GF-D8 (cell line): ENCODE data around the gene BSG.

ENCODE experiments used
- DNase-seq: peaks from one replicate; lab custom pipeline; 2025; lab: John Stamatoyannopoulos, UW

Gene BSG

GRCh38 chr19:540867-541637 is 31.3 kb upstream of the BSG start:
- no peak for DNase-seq

- DNase-seq: no peak
Measured at GRCh38 chr19:541699-542098, 30.7 kb upstream of the BSG start.

GRCh38 chr19:542173-542866 is 30.1 kb upstream of the BSG start:
- DNase-seq: no peak

- no peak for DNase-seq
Measured at GRCh38 chr19:543910-544608, 28.3 kb upstream of the BSG start, which contains the start of gene GZMM. GZMM (plus strand) TSS chr19:544053; CDS start chr19:544072, 19 bp downstream.

GRCh38 chr19:547117-547516 is 25.3 kb upstream of the BSG start:
- DNase-seq: no peak

GRCh38 chr19:547836-548720 is 24.3 kb upstream of the BSG start:
- DNase-seq: no peak

GRCh38 chr19:548886-549830 is 23.2 kb upstream of the BSG start:
- no peak for DNase-seq

- DNase-seq: no peak
Measured at GRCh38 chr19:554817-555216, 17.6 kb upstream of the BSG start.

- DNase-seq: no peak
Measured at GRCh38 chr19:555474-555808, 17.0 kb upstream of the BSG start.

GRCh38 chr19:556611-557382 is 15.6 kb upstream of the BSG start:
- no peak for DNase-seq

GRCh38 chr19:558770-559439 is 13.5 kb upstream of the BSG start:
- no peak for DNase-seq

- DNase-seq: no peak
Measured at GRCh38 chr19:560121-560520, 12.3 kb upstream of the BSG start.

- DNase-seq: peak; percentile 97
Measured at GRCh38 chr19:566403-566802, 6.0 kb upstream of the BSG start.

- no peak for DNase-seq
Measured at GRCh38 chr19:566844-567243, 5.6 kb upstream of the BSG start.

GRCh38 chr19:567296-567900 is 5.0 kb upstream of the BSG start:
- no peak for DNase-seq

GRCh38 chr19:570251-570686 is 2.1 kb upstream of the BSG start:
- DNase-seq: no peak

GRCh38 chr19:570937-571565 is 1.3 kb upstream of the BSG start:
- DNase-seq: peak; percentile 74

- DNase-seq: peak; percentile 62
Measured at GRCh38 chr19:571566-571974, 826 bp upstream of the BSG start.
